ENCODE measurements around the gene NTM.

Gene NTM

DNA sequence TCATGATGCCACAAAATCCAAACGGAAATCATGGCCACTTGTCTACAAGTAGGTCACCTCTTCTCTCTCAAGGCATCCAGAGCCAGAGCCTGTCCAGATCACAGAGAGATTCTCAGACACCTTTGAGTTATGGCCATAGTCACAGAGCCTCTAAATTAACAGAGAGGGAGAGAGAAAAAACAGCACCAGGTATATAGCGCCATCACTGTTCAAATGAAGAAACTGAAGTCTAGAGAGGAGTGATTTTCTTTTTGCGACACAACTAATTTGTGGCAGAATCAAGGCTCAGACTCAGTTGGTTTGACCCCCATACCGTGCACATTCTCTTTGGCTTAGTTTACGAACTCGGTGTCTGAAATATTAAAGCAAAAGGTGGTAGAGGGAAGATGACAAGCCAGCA is 512.9 kb downstream of the NTM start:
- no peak for DNase-seq

DNA sequence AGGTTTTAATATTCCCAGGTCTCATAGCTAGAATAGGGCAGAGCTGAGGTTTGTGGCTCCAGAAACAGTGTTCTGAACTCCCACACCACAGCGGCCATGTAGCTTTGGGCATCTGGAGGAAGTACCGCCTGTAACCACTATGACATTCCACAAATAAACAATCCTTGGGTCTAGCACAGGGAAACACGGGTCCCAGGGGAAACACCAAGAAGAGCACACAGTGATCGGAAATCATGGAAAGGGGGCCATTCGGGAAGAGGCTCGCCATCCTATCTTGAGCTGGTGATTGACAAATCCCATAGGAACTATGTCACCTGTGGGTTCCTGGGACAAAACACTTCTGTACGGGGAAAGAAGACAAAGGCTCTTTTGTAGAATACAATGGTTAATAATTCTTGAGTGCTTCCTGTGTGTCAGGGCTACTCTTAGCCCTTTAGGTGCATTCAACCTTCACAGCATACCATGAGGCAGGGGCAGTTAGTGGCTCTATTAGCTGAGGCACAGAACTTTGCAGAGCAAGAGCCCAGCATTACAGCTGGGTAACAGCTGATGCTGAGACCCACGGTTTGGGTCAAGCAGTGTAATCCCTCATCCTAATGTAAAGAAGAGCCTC is 514.2 kb downstream of the NTM start:
- DNase-seq, result no peak

DNA sequence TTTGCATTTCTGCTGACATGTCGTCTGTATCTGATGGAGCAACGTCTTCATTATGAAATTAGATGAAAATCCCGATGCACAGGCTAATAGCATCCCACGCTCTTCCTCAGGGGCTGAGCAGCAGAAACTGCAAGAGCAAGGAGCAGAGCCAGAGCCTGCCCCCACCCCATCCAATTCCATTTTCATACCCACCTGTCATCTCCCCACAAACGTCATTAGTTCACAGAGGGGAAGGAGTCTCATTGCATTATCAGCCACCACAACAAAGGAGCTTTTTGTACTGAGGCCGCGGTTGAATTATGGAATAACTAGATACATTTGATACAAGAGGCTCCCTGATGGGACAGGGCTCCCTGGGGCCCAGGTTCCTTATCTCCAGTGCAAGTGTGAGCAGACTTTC is 515.0 kb downstream of the NTM start:
- no peak for DNase-seq

DNA sequence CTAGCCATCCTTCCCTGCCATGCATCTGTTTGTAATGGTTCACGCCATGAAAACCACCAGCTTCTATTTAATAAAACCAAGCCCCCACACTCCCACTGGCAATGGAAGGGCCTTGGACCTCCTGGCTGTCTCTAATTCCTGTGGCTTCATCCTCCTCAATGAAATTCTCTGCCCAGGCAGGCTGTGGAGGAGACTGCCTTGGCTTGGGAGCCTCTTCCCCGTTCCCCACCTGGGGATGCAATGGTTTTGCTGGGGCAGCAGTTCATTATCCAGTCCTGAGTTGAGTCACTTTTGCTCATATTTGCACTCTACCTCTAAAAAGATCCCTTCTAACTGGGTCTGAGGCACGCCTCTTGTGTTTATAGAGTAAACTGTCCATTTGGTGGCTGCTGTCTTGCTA is 515.8 kb downstream of the NTM start:
- DNase-seq, result no peak

DNA sequence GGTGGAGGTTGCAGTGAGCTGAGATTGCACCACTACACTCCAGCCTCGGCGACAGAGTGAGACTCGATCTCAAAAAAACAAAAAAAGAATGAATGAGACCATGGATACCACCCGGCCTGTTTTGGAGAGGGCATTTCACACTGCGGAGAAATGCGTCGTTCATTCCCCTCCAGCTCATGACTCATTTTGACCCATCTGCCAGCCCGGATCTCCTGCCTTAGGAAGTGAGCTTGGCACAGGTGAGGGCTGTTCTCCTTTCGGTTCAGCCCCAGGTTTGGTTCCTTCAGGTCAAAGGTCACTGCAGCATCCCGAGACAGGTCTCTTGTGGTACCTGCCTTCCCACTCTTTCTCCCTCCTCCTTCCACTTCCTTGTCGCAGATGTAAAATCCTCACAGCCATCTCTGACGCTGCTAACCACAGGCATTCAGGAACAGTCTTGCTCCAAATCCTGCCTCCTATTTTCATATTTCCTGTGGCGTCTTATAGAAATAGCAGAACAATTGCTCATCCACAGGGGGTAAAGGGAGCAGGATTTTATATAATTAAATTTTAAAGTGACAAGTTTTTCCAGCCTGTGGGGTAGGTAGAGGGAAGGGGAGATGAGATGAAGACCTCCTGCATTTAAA is 517.9 kb downstream of the NTM start:
- no peak for DNase-seq

DNA sequence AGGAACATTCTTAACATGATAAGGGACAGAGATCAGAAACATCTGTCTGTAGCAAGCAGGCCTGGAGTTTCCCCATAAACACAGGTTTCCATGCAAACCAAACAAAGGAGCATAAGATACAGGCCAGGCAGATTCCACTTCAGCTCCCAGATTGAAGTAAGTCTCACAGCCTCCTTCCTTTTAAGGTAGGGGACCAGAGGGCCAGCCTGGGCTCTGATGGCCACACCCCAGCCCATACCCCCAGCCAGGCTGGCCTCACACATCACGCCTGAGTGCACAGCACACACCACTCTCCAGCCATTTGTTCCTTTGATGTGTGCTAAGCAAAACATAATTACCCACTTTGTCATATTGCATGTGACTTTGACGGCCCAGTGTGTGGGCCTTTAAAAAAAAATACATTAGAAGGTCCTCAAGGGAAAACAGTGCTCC is 518.7 kb downstream of the NTM start:
- DNase-seq, result no peak

DNA sequence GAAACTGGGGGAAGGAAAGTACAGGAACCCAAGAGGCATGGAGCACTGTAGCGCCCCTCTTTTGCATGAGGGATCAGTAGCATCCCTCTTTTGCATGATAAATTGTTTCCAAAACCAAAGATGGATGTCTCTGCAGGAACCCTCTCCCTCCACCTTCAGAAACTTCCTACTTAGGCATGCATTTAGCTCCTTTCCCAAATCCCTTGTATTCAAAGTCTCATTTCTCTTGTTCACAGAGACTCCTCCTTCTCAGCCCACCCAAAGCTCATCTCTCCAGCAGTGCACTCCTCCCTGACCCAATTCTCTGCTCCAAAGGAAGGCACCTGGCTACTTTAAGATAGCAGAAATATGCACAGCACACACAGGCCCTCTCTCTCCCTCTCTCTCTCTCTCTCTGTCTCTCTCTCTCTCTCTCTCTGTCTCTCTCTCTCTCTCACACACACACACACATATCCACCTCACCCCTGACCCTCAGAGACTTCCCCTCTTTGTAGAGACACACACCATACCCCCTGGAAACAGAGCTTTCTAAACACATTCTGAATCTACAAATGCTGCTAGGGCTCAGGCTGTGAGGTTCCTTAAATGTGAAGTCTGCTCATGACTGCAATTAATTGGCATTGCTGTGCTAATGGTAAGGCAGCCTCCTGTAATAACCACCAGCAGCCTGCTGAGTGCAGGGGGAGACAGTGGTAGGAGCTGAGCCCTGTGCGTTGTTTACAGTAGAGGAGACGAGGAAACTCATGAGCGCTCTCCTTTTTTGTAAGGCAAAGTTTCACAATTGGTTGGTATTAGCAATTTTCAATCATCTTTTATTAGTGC is 519.6 kb downstream of the NTM start:
- DNase-seq, result no peak

DNA sequence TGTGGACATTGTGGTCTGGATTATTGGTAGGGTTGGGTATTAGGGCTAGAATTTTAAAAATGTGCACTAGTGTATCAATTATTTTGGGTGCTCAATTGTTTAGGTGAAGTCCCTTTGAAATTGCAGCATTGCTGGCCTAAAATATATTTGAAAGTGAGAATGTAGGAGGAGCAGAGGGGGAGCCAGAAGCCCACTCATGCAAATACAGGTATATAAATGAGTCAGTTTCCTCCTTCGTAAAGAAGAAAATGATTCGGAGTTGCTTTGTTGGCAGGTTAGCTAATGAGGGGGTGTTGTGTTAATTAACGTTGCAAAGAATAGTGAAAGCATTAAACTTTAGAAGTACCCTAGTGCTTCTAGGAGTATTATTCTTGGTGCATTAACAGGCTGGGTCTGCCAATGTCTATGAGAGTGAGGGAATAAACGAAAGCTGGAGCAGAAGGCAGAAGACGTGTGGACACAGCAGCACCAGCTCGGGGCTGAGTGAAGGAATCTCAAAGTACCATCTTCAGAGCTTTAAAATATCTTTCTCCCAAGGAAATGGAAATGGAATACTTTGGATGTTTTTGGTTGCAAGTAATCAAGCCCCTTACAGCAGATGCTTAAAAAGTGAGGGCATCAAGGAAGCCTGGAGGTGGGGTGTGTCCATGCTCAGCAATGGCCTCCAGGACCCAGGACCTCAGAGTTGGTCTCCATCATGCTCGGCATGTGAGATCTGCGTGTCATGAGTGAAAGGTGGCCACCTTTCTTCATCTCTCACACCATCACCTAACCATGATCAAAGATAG is 522.9 kb downstream of the NTM start:
- no peak for DNase-seq

DNA sequence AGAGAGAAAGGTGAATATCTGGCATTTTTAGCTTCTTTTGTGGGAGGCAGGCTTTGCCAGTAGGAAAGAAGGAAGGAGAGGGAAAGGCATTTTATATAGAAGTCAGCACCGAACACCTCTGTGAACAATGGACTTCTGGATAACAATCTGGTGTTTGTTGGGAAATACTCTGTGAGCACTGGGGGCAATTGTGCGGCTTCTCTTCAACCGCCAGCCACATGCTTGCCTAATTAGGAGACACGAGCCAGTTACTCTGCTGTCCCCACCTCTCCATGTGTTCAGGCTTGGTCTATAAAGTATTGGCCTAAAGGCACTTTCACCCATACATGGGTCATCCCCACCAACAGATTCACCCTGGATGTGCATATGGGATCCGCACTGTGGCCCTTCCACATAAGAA is 523.6 kb downstream of the NTM start:
- no peak for DNase-seq

DNA sequence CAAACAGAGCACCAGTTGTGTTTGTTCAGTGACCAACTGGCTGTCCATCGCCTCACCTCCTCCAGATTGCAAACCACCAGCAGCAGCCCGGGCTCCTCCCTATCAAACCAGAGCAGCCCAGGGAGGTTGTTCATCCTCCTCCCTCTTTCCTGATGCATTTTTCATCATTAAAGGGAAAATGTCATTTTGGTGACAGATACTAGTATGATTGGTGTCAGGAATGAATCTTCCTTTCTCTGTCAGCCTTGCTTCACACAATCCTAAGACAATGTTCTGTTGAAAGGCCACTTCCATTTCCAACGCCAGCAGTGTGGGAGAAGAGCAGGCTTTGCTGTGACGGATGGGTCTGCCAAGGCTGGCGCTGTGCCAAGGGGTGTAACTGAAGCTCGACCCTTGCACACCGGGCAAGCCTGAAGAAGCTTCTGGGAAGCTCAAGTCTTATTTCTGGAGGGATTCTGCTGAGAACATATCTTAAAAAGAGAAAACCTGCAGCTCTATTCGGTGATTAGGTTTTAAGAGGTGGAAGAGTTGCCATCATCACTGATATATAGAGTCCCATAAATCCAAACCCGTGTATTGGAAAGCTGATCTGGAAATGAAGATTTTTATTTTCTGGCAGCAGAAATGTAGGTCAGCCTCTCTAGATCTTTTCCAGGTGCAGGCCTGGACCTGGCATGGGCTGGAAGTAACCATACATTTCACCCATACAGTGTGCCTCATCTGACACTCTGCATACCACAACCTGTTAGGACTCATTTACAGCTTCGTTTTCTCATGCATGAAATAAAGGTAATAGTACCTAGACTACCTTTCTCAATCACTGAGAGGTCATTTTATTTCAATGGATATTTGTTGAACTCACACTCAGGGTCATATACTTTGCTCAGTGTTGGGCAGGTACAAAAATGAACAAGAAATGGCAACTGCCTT is 524.5 kb downstream of the NTM start:
- DNase-seq, result no peak

DNA sequence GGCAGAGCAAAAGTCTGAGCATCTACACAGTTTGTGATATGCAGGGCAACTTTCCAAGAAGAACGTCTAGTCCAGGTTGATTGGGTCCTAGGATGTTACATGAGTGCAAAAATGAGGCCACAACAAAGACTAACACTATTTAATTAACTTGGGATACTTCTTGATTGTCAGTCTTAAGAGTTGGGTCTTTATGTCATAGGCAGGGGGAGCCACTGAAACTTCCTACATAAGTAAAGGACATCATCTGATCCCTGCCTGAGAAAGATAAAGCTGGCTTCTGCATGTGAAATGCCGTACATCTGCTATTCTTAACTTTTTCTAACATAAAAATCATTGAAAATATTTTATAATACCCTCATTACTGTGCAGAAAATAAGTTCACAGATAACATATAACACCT is 525.5 kb downstream of the NTM start:
- DNase-seq, result no peak

DNA sequence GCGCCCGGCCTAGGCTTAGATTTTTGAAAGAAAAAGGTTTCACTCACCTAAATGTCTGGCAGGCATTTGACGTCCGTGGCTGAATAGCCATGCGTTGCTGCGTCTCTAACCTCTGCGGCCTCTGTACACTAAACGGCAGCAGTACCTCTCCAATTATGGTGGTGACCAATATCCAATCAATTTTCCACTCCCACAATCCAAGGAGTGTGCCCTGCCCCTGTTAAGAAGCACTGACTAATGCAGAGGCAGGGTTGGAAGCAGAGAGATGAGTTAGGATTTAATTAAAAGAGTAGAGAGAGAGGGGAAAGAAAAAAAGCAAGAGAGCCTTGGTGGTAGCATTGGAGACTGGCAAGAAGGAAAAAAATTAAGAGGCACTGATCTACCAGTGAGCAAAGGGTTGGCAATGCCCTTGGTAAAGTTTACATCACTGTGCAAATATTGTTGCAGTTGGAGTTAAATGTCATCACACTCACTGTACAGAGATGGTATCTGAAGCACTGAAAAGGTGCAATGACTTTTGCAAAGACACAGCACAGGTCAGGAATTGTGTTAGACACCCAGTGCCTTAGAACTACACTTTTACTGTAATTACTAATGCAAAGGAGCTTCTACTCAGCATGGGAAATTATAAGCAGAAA is 526.7 kb downstream of the NTM start:
- no peak for DNase-seq

DNA sequence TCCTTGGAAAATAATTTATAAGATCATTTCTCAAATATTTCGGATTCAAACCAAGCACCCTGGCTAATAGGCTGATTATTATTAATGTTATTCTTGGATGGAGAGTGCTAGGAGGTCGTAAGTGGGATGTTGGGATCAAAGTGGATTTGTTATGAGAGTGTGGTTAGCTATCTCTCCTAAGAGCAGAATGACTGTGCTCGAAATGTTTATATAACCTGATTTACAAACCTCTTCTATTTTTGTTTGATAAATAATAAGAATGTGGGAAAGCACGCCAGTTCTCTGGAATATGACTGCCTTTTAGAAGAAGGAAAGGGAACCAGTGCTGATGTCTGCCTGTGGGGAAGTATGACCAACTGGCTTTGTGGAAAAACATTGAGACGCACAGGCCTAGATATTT is 527.5 kb downstream of the NTM start:
- no peak for DNase-seq

DNA sequence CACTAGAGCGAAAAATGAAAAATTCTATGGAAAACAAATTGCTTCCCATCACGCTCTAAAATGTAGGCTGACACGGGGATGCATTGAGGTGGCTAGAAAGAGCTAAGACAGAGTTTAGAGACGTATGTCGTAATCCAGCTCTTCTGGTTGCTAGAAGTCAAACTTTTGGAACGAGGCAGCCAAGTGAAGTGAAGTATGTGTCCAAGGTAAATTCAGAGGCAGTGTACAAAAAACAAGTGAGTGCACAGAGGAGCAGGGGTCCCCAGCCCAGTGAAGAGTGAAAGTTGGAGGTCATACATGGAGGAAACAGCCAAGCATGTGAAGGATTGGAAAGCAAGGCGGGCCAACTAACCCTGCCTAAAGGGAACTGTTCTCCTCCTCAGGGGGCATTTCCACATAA is 528.5 kb downstream of the NTM start:
- no peak for DNase-seq

DNA sequence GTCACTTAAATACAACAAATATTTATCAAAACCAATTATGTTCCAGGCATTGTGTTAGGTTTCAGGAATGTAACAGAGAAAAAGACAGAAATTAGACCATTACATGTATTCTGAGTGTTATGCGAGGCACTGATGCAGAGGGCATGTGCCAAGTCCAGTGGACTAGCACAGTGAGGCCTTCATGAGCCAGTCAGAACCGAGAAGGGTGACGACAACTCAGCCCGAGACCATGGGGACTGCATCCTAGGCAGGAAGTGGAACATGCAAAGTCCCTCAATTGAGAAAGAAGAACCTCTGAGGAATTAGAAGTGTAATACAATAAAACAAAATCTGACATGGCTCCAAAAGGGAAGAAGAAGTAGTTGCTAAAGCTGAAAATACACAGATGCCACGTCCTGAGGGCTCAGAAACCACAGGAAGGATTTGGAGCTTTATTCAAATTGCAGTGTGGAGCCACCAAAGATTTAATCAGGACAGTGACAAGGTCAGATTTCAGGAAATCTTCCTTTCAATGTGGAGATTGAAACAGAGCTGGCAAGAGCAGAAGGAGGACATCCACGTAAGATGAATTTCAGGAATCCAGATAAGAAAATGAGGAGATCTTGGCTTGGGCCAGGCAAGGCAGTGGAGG is 529.6 kb downstream of the NTM start:
- no peak for DNase-seq

DNA sequence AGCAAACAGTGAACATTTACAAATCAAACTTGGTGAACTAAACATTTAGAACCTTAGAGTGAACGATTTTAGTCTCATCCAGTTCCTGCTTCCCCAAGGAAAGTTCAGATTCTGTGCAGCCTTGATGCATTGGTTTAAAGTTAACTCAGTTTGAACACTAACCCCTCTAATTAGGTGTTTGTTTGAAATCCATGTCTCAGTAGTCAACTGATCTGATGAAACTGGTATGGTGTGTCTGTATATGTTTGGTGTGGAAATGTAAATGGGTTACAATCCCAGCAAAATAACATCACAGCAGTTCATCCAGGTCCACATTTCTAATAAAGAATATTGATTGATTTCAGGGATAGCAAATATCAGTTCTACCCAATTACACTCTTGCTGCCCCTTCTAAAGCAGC is 532.0 kb downstream of the NTM start:
- no peak for DNase-seq

DNA sequence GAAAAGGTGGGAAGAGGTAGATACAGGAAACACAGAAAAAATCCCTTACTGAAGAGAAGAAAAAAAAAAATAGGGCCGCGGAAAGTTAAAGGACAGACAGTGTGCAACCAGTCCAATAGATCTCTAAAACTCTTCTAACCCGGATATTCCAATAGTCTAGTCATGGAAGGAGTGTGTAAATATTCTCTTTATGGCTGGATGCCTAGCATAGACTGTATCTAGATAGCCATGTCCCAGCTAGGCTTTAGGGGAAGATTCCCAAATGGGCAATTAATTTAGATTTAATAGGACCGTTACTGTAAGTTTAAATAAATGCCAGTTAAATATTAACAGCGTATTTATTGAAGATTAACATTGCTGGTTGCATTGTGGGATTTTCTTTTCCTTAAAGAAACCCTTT is 532.7 kb downstream of the NTM start:
- no peak for DNase-seq

DNA sequence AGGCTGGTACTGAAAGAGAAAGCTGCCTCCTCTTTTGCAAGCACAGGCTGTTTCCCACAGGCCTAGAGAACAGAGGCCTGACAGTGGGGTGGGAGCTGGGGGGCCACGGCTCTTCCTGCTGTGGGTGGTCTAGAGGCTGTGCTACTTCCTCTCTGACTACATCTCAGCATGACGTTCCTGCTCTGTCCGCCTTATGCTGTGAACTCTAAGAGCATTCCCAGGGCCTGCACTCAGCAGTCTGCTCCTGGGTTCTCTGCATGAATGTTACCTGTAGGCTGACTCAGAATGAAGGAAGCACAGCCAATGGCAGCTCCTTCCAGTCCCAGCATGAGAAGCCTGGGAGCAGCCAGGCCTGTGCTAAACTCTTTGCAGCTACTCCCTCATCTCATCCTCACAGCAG is 534.3 kb downstream of the NTM start:
- no peak for DNase-seq

DNA sequence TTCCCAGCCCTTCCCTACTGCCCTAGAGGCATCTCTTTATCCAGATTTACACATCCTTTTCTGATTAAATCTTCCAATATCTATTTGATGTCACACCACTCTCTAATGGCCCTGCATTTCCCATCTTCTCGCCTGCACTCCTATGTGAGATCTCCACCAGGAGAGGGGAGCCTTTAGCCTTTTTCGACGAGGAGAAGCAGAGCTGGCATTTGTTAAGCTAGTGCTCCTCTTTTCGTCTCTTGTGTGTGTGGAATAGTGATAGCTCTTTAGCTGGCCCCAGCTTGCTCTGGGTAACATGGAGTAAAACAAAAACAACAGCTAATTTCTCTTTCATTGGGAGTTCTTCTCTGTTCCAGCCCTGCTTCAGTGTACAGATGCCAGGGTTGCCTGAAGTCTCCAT is 536.5 kb downstream of the NTM start:
- no peak for DNase-seq

DNA sequence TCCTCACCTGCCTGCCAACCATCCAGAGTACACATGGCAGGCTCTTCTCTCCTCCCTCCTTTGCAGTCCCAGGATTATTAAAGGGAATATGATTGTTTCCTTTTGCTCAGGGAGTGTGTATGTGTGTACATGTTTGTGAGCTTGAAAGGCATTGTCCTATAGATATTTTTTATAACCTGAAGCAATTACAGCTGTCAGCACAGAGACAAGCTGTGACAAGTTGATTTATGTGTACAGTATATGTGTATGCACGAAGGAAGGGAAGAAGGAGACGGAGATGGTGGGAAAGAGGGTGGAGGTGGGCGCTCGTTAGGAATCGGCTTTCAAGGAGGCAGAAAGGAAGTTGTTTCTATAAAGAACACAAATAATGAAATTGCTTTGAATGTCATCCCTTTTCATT is 537.0 kb downstream of the NTM start:
- no peak for DNase-seq

DNA sequence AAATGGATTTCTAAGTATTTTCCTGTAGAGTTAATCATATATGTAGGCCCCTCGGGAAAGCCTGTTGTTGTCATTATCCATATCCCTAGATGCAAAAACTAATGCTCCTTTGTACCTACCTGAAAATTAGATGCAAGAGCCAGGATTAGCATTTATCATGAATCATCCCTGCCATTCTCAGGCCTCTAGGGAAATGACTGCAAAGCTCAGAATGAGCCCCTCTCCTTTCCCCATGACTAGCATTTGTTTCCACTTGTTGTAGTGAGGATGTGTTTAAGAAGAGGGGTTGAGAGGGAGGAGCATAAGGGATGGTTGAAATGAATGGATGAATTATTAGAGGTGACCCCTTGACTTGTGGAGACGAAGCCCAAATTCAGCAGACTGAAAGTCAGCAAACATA is 537.9 kb downstream of the NTM start:
- no peak for DNase-seq

Measured in CD4-positive, alpha-beta T cell treated with Interleukin-10 for 1 hour (primary cell).